Stimulated activated naive CD8-positive, alpha-beta T cell treated with anti-CD3 and anti-CD28 coated beads, Interleukin-15, amount 100 ng/mL, for 72 hours (primary cell): ENCODE results near the gene PCID2.
A peak's percentile ranks its signal among the peaks of the same experiment; 100 is the strongest.
"Not testable (repeated sequence)": the region's sequence is repeated elsewhere in the genome, so short reads cannot be mapped to it uniquely, and the experiment has no call there.

Experiments
- ATAC-seq: fragments of 150-1000 bp; cut with Tn5 transposase; 2 replicates; pipeline ENCODE4 v1.10.0; 2021; ENCODE audit warnings: mild to moderate bottlenecking, moderate library complexity
- DNase-seq, 2 donors: peaks; one replicate each; pipeline ENCODE4 v3.0.0; 2021 to 2022
- H3K27ac Mint-ChIP-seq, 2 donors: one replicate each; pipeline ENCODE4 v1.8.0; 2022; ENCODE audit warnings: mild to moderate bottlenecking in 2 of 2, mixed read lengths in 2 of 2, moderate library complexity in 2 of 2
- H3K27me3 Mint-ChIP-seq: one replicate; pipeline ENCODE4 v1.8.0; 2022; ENCODE audit warnings: mixed read lengths
- H3K4me1 Mint-ChIP-seq: one replicate; pipeline ENCODE4 v1.8.0; 2022; ENCODE audit warnings: mild to moderate bottlenecking, mixed read lengths
- H3K4me3 Mint-ChIP-seq, 2 donors: one replicate each; pipeline ENCODE4 v1.8.0; 2022; ENCODE audit warnings: mild to moderate bottlenecking in 2 of 2, mixed read lengths in 2 of 2, moderate library complexity in 1 of 2
- H3K9me3 Mint-ChIP-seq, 2 donors: one replicate each; pipeline ENCODE4 v1.8.0; 2022; ENCODE audit warnings: mixed read lengths in 2 of 2

Gene PCID2

GRCh38 chr13:113166681-113167080 lies 41.8 kb downstream of the PCID2 start:
- ATAC-seq (no peak), DNase-seq (no peak)
- no peak overlapping the region for H3K4me3 Mint-ChIP-seq
- H3K9me3 Mint-ChIP-seq = no peaks in the 10 kb centered on the region
- no peak overlapping the region for H3K27ac Mint-ChIP-seq
- H3K4me1 Mint-ChIP-seq = peaks cover 30% of the 10 kb centered on the region
- H3K27me3 Mint-ChIP-seq = peaks cover 7% of the 10 kb centered on the region

- Mint-ChIP-seq H3K4me3 (no peak overlapping the region), H3K9me3 (no peaks in the 10 kb centered on the region), H3K27me3 (peaks cover 7% of the 10 kb centered on the region), H3K27ac (no peak overlapping the region), H3K4me1 (peaks cover 33% of the 10 kb centered on the region)
- ATAC-seq = peak; percentile 78
- peak in 1 of 2 donors; percentile 36 for DNase-seq
Measured at GRCh38 chr13:113166266-113166665, 42.2 kb downstream of the PCID2 start.

- no peak overlapping the region for H3K4me3 Mint-ChIP-seq
- peaks cover 44% of the 10 kb centered on the region for H3K4me1 Mint-ChIP-seq
- H3K27ac Mint-ChIP-seq = no peak overlapping the region
- H3K9me3 Mint-ChIP-seq = no peaks in the 10 kb centered on the region
- DNase-seq (no peak), ATAC-seq (no peak)
- H3K27me3 Mint-ChIP-seq = peaks cover 7% of the 10 kb centered on the region
Measured at GRCh38 chr13:113164492-113164891, 44.0 kb downstream of the PCID2 start.

GRCh38 chr13:113162783-113163685 lies 45.4 kb downstream of the PCID2 start:
- DNase-seq (peak in 1 of 2 donors; percentile 37), ATAC-seq (peak; percentile 71)
- peaks cover 44% of the 10 kb centered on the region for H3K4me1 Mint-ChIP-seq
- peaks cover 7% of the 10 kb centered on the region for H3K27me3 Mint-ChIP-seq
- peak overlapping the region; percentile 57 to 82 for H3K27ac Mint-ChIP-seq
- H3K4me3 Mint-ChIP-seq = peak overlapping the region in 1 of 2 donors; percentile 56
- H3K9me3 Mint-ChIP-seq = no peaks in the 10 kb centered on the region

GRCh38 chr13:113161975-113162374 lies 46.5 kb downstream of the PCID2 start:
- peaks cover 44% of the 10 kb centered on the region for H3K4me1 Mint-ChIP-seq
- H3K9me3 Mint-ChIP-seq, H3K4me3 Mint-ChIP-seq, H3K27ac Mint-ChIP-seq, H3K27me3 Mint-ChIP-seq, ATAC-seq: not testable (repeated sequence)
- peak in 1 of 2 donors; percentile 35 for DNase-seq

DNA sequence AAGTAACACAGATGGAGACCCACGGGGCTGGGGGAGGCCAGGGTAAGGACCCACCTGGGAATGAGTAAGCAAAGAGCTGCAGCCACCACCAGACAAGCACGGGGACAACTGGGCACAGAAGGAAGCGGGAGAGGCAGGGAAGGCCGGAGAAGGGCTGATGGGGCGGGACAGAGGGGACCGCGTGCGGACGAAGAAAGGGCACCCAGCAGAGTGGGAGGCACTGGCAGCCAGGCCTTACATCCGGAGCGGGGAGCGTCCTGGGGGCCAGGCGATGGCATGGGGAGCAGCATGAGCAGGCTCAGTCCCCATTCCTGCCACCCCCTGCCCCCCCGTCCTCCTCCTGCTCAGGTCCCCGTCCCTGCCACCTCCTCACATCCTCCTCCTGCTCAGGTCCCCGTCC lies 47.0 kb downstream of the PCID2 start:
- Mint-ChIP-seq H3K4me1 (peaks cover 41% of the 10 kb centered on the region), H3K4me3 (peak overlapping the region; percentile 63 to 64), H3K27ac (no peak overlapping the region), H3K27me3 (peaks cover 7% of the 10 kb centered on the region), H3K9me3 (peaks cover 6 to 9% of the 10 kb centered on the region in 2 donors)
- DNase-seq (no peak), ATAC-seq (peak; percentile 32)

GRCh38 chr13:113160983-113161382 lies 47.5 kb downstream of the PCID2 start:
- peaks cover 9 to 10% of the 10 kb centered on the region in 2 donors for H3K9me3 Mint-ChIP-seq
- H3K4me1 Mint-ChIP-seq = peaks cover 37% of the 10 kb centered on the region
- DNase-seq (no peak), ATAC-seq (no peak)
- peak overlapping the region in 1 of 2 donors; percentile 75 for H3K27ac Mint-ChIP-seq
- H3K27me3 Mint-ChIP-seq = peaks cover 7% of the 10 kb centered on the region
- peak overlapping the region; percentile 63 to 64 for H3K4me3 Mint-ChIP-seq

DNA sequence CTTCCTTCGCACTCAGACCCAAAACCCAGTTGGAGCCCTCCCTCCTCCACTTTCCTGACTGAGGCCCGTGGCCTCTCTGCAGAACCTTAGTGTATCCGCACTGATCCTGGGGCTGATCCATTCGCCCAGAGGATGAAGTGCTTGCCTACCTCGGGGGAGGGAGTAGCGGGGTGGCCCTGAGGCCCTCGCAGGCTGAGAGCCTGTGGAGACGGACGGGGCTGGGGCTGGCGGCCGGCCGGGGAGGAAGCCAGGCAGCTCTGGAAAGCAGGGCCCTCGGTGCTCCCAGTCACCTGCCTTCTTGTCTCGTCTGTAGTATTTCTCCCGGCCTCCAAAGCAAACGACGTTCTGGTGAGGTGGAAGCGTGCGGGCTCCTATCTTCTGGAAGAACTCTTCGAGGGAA lies 48.8 kb downstream of the PCID2 start:
- ATAC-seq (no peak), DNase-seq (no peak)
- Mint-ChIP-seq H3K9me3 (peaks cover 21 to 22% of the 10 kb centered on the region in 2 donors), H3K27me3 (peaks cover 7% of the 10 kb centered on the region), H3K4me1 (peaks cover 32% of the 10 kb centered on the region), H3K4me3 (no peak overlapping the region), H3K27ac (no peak overlapping the region)

- H3K27ac Mint-ChIP-seq = no peak overlapping the region
- H3K27me3 Mint-ChIP-seq = peaks cover 7% of the 10 kb centered on the region
Measured at GRCh38 chr13:113158946-113159345, 49.5 kb downstream of the PCID2 start.

DNA sequence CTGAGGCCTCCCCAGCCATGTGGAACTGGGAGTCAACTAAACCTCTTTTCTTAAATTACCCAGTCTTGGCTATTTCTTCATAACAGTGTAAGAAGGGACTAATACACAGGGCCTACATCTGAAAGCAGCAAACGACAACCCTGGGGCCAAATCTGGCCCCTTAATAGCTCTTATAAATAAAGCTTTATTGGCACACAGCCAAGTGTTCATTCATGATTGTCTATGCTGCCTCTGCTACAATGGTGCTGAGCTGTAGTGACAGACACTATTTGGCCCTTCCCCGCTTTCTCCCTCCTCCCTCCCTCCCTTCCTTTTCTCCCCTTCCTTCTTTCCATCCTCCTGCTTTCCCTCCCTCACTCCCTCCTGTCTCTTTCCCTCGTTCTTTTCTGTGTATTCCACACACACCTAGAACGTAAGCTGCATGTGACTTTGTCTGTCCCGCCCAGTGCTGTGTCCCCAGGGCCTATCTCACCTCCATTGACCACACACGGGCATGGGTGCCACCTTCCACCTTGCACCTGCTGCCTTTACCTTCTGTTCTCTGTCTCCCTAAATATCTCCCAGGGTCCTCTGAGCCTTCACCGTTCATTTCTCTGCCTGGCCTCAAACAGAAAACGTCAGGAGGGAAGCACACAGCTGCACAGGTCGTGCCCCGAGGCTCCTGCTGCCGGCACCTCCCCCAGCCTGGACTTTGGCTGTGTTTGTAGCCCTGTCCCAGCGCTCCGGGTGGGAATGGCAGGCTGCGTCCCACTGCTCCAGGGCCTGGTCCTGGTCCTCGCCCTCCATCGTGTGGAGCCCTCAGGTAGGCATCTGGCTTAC lies 50.3 kb downstream of the PCID2 start, which contains the start of gene PROZ:
Gene PROZ (plus strand): TSS at position 720 of the 819 bp plus-strand sequence. CDS start 13 bp downstream, at position 733.
- DNase-seq (no peak), ATAC-seq (no peak)
- Mint-ChIP-seq H3K4me1 (peaks cover 24% of the 10 kb centered on the region), H3K4me3 (no peak within 1 kb of the TSS), H3K9me3 (peaks cover 21 to 24% of the 10 kb centered on the region in 2 donors), H3K27ac (no peak within 1 kb of the TSS), H3K27me3 (peaks cover 3% of the 10 kb centered on the region)

More at GRCh38 chr13:113158946-113159345, 49.5 kb downstream of the PCID2 start:
- Mint-ChIP-seq H3K9me3 (peaks cover 21 to 24% of the 10 kb centered on the region in 2 donors), H3K4me1 (peaks cover 25% of the 10 kb centered on the region), H3K4me3 (no peak overlapping the region)
- ATAC-seq (no peak), DNase-seq (no peak)

DNA sequence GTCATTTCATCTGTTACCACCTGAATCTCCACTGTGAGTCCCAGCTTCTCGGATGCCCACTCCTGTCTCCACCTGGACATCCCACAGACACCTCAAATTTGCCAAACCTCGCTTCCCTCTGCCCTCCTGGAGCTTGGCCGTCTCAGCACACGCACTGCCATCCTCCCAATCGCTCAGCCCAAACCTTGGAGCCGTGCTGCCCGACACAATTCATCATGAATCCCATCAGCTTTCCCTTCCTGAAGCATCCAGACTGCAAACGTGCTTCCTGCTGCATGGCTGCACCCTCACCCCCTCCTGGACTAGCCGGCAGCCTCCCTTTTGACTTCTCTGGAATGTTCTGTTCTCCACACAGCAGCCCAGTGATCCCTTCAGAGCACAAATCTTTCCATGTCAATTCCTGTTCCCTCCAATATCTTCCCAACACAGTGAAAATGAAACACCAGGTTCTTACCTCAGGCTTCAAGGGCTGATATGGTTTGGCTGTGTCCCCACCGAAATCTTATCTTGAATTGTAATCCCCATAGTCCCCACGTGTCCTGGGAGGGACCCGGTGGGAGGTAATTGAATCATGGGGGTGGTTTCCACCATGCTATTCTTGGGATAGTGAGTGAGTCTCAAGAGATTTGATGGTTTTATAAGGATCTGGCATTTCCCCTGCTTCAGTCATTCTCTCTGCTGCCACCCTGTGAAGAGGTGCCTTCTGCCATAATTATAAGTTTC lies 51.1 kb downstream of the PCID2 start:
- peaks cover 21 to 24% of the 10 kb centered on the region in 2 donors for H3K9me3 Mint-ChIP-seq
- no peak overlapping the region for H3K4me3 Mint-ChIP-seq
- peaks cover 28% of the 10 kb centered on the region for H3K4me1 Mint-ChIP-seq
- H3K27me3 Mint-ChIP-seq = peaks cover 9% of the 10 kb centered on the region
- ATAC-seq (no peak), DNase-seq (no peak)
- H3K27ac Mint-ChIP-seq = no peak overlapping the region

DNA sequence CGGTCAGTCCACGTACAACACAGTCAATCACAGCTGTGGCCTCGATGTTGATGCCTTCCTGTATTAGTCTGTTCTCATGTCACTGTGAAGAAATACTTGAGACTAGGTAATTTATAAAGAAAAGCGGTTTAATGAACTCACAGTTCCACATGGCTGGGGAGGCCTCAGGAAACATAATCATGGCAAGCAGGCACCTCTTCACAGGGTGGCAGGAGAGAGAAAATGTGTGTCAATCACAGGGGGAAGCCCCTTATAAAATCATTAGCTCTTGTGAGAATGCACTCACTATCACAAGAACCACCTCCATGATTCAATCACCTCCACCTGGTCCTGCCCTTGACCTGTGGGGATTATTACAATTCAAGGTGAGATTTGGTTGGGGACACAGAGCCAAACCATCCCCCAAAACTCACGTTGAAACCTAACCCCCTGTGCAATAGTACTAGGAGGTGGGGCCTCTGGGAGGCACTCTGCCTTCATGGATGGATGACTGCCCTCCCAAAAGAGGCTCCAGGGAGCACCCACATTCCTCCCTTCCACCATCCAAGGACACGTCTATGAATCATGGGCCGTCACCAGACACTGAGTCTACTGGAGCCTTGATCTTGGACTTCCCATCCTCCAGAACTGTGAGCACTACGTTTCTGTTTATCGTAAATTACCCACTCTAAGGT lies 52.4 kb downstream of the PCID2 start:
- H3K9me3 Mint-ChIP-seq = peaks cover 21 to 24% of the 10 kb centered on the region in 2 donors
- no peak for DNase-seq
- peaks cover 21% of the 10 kb centered on the region for H3K27me3 Mint-ChIP-seq
- H3K4me3 Mint-ChIP-seq = no peak overlapping the region
- no peak for ATAC-seq
- H3K4me1 Mint-ChIP-seq = peaks cover 36% of the 10 kb centered on the region
- no peak overlapping the region for H3K27ac Mint-ChIP-seq

DNA sequence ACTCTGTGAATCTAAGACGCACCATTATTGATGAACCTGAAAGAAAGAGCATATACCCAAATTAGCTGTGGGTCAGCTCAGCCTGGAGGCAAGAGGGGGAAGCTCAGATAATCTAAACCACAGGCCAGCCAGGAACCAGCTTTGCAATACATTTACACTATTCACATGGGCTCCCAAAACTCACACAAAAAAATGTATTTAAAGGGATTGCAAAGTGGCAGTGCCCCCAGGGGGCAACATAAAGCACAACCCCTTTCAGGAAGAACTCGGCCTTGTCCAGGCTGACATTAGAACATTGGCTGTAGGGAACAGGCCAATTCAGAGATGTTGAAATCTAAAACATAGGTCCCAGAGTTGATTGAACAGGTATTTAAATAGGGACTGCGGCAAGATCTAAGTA lies 53.3 kb downstream of the PCID2 start:
- Mint-ChIP-seq H3K27me3 (peaks cover 25% of the 10 kb centered on the region), H3K27ac (no peak overlapping the region), H3K4me3 (peak overlapping the region; percentile 51 to 66), H3K9me3 (peaks cover 21 to 24% of the 10 kb centered on the region in 2 donors), H3K4me1 (peaks cover 32% of the 10 kb centered on the region)
- no peak for DNase-seq
- ATAC-seq = no peak

- peaks cover 21 to 24% of the 10 kb centered on the region in 2 donors for H3K9me3 Mint-ChIP-seq
- H3K27ac Mint-ChIP-seq = peak overlapping the region in 1 of 2 donors; percentile 56
- DNase-seq (peak in 1 of 2 donors; percentile 37), ATAC-seq (peak; percentile 53)
- peaks cover 25% of the 10 kb centered on the region for H3K27me3 Mint-ChIP-seq
- peaks cover 28% of the 10 kb centered on the region for H3K4me1 Mint-ChIP-seq
- peak overlapping the region; percentile 74 to 77 for H3K4me3 Mint-ChIP-seq
Measured at GRCh38 chr13:113153810-113154748, 54.4 kb downstream of the PCID2 start.
